ENCODE measurements around the gene PHF21A.
"Not testable (repeated sequence)": the region's sequence is repeated elsewhere in the genome, so short reads cannot be mapped to it uniquely, and the experiment has no call there.

Gene PHF21A

DNA sequence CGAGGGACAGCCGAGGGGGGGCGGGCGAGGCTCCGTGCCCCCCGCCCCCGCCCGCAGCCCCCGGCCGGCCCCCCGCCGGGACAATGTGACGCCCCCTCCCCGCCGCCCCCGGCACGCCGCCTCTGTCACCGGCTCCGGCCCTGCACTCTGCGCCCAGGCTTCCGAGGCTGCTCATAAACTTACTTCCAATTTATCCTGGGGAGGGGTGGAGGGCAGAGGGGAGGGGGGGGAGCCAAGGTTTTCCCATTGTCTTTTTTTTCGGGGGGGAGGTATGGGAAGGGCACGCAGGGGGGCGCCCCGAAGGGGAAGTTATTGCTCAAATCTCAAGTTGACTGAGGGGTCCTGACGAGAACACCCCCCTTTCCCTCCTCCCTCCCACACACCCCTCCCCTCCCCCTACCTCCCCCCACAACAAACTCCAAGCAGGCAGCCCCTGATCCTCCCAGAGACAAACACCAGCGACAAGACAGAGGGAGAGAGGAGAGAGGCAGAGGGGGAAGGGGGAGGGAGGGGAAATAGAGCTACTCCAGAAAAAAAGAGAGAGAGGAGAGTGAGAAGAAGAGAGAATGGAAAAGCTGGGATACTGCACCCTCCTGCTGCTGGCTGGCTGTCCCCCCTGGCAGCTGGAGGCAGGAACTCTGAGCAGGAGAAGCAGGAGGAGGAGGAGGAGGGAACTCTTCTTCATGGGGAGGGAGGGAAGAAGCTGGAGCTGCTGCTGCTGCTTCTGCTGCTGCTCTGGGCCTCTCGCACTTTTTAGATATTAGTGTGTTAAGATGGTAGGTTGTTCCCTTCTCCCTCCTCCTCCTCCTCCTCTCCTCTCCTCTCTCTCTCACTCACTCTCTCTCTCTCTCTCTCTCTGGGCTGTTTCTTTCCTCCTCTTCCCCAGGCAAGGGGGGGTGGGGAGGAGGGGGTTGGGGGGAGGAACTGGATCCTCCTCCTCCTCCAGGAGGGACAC, 631 bp downstream of the PHF21A start:
- no peak for DNase-seq

DNA sequence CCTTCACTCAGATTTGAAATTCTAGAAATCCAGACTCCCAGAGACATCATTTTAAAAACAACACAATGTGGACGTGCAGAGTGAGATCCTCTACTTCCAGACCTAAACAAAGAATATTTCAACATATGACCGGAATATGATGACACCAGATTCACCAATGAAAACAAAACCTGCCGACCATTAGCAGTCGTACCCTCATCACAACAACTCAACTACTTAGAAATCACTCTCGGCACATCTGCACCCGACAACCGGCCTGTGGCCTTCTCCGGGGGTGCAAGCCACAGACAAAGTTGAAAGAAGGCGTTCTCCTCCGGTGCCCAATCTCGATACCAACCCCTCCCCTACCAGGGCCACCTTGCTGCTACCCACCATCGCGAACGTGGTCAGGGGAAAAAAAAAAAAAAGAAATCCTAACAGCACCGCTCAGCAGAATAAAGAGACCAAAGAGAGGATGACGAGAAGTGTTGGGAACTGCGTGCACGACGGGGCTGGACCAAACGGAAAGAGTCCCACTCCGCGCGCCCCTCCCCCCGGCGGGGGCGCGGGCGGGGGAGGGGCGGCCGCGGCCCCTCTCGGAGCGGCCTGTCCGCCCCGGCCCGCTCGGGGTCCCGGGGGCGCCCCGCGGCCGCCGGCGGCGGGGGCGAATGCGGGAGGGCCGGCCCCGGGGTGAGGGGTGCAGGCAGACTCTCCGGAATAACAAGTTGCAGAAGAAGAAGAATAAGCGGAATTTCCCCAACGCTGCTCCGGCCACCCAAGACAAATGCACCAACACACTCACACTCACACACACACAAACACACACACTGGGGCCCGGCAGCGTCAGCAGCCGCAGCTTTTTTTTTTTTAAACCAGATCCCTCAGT, 1.7 kb downstream of the PHF21A start:
- peak; percentile 63 for DNase-seq

DNA sequence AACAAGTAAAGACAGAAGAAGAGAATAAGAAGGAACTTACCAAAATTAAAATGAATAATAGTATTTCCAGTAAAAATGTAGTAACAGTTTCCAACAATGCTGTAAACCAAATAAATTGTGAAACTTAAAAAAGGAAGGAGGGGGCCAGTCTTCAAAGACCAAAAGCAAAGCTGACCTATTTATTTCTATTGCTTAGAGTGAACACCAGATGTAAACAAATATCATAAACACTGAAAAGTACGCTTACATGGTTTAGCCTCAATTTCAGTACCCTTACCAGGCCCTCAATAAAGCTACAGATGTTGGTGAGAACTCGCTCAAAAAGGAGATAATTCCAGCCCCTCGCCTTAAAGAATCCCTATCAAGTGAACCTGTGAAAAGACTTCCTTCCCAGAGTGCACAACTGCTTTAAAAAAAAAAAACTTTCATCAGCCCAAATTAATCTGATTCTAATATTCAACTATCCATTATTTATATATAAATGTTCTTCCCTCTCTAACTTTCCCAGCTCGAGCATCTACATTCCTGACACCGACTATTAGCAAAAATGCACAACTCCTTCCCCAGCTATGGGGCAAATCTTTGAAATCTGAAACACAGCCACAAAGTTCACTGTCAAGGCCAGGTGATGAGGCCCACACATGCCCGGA, 2.4 kb downstream of the PHF21A start:
- no peak for DNase-seq

DNA sequence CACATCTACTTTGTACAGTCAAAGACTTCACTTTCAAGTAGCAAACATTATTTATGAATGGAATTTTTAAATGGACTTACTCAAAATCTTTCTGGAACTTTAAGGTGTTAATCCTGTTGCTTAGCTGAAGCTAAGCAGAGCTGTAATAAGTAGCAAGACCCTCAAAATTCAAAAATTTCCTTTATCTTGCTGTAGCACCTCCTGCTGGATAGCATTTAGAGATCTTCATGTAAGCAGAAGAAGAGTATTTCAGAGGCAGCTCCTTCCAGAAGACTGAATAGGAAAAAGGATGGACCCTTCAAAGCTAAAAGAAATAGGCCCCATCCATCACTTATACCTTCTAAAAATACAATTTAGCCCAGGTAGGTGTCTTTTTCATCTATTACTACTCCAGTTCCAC, 3.4 kb downstream of the PHF21A start:
- no peak for DNase-seq

DNA sequence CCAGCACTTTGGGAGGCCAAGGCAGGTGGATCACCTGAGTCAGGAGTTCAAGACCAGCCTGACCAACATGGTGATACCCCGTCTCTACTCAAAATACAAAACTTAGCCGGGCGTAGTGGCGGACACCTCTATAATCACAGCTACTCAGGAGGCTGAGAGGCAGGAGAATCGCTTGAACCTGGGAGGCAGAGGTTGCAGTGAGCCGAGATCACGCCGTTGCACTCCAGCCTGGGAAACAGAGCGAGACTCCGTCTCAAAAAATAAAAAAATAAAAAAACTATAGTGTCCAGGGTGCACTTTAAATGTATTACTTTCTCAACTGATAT, 4.6 kb downstream of the PHF21A start:
- not testable (repeated sequence) for DNase-seq

DNA sequence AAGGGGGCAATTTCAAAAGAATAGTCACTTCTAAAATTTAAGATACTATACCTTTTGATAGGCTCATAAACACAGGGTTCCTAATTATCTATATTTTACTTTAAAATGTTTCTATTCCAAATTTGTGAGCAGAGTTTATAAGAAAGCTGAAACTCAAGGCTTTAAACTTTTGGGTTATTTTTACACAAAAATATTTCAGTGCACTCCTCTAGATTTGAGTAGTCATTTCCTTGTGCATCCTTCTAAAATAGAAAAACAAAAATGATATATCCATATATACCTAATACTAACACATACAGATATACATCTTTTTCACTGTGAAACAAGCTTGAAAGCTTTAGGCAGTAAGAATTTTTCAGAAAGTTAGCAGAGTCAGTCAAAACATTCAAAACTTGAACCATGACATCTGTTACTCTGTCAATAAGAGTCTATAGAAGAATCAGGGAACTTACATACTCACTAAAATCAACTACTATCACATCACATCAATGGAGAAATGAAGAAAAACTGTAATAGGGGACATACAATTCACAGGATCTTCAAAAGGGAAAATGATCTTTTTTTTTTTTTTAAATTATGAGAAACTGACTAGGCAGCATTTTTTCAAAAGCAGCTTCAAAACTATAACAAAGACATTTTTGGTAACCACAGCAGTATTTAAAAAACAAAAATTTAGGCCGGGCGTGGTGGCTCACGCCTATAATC, 5.1 kb downstream of the PHF21A start:
- DNase-seq: no peak

DNA sequence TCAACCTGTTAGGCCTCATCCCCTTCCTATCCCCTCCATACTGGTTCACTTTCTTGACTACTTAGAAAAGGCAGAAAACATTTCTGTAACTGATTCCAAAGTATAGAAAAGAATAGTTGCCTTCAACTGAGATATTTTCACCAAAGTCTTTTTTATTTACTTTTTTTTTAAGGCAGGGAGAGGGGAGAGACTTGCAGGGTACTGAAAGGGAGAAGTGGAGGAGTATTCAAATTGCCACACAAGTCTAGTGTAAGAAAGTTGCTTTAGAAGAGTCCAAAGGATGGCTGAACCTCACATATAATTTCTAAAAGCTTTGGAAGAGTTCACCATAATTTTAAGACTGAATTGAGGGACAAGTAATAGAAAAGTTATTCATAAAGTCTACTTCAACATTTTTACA, 6.3 kb downstream of the PHF21A start:
- no peak for DNase-seq

DNA sequence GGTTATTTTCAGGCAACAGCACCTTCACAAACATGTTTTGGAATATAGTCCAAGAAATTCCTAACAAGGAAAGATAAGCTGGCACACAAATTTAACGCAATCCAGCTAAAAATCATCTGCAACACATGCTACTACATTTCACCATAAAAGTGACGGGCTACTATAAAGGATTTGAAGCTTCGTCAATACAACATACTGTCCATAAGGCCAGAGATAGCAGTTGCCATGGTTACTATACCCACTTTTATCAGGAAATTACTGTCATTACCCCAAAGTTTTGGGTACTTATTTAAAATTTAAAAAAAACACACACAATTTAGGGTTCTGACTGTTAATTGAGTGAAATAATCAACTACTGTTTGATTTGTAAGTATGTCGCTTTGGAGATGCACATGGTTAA, 6.9 kb downstream of the PHF21A start:
- no peak for DNase-seq

DNA sequence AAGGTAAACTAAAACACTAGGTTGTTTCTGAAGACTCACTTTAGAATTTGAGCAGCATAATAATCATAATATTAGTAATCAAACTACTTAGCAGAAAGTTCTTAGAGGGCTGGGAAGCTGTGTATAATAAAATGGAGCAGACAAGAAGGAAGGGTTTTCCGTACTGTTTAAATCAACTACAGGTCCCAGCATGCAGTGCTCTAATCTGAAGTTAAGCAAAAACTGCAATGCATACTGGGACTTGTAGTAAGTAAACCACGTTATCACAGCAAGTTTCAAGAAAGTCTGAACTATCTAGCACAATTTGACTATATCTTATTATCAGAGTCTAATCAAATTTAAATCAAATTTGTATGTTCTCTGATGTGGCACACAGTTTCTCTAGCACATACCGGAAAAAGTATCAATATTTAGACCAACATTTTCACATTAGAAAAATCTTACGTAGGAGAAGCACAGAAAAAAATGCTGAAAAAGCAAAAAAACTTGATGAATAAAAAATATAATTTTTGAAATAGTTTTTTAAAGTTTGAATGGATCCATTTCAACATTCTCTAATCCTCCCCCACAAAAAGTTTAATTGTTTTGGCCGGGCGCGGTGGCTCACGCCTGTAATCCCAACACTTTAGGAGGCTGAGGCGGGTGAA, 8.2 kb downstream of the PHF21A start:
- peak; percentile 69 for DNase-seq

DNA sequence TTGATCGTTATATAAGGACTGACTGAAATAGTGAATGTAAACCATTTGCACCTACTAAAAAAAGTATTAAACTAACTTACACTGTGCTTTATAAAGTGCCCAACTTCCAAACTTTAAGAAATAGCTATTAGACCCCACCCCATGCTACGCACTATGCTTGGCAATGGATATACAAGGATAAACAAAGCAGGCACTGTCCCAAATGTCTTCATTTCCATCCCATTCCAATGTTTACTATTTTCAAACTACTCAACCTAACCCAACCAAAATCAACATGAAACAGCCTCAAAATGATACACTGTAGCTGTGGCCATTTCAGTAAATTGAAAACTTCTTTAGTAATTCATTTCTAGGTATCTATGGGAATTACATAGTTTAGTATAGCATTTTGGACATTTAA, 12.5 kb downstream of the PHF21A start:
- DNase-seq: no peak

DNA sequence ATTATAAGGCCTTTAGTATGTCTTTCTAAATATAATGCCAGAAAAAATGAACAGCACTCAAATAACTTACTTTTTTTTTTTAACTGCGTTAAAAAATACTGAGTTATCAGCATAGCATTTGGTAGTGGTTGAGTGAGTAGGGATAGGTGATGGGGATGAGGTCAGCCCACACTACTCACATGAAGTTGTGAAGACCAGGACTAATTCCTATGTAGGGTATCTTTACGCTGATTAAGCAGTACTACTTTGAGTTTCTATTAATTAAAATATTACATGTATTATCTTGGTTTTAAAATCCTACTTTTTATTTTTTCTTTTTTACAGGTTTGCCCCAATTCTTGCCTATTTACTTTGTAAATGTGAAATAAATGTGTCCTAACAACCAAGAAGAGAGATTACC, 13.5 kb downstream of the PHF21A start:
- no peak for DNase-seq

DNA sequence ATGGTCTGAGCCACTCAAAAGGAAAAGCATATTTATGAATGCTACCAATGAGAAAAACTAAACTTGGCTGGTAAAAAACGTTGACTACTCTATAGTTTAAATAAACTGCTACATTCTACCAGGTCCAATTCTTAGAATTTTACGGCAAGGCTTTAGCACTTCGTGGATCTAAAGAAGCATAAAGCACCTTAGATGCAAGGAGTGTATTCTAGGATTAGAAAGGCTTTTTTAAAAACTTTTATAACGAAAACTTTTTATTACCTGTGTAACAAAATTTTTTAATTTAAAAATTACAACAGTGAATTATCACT, 13.9 kb downstream of the PHF21A start:
- no peak for DNase-seq

DNA sequence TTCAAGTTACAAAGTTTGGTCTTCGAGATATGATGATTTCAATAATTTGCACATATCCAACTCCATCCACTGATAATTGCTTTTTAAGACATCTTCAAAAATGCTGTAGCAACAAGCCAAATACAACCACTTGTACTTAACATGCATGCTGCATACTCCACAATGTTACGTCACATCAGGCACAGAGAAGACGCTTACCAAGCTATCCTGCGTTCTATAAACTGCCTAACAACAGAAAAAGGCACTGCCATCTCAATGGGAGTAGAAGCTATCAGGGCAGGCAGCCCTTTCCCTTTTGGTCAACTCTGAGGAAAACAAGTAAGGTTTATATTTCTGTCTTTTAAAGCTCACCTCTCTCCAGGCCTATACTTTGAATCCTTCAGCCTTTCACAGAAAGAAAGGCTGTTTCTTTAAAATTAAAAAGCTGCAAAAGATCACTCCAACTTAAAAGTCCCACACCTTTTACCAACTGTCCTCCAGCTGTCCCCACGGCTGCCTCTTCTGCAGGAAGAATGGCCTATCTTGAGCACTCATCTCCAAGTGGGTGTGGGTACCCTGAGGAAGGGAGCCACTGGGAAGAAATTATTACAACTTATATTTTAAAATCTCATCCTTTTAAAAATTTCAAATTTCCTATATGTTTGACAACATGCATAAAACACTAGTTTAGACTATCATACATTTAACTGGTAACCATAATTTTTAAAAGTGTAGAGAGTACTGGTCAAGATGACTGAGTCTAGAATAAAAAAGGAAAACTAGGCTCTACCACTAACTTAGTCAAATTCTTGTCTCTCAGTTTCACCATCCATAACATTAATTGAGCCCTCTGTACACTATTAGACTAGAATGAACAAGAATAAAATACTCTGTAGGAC, 14.5 kb downstream of the PHF21A start:
- DNase-seq: no peak

DNA sequence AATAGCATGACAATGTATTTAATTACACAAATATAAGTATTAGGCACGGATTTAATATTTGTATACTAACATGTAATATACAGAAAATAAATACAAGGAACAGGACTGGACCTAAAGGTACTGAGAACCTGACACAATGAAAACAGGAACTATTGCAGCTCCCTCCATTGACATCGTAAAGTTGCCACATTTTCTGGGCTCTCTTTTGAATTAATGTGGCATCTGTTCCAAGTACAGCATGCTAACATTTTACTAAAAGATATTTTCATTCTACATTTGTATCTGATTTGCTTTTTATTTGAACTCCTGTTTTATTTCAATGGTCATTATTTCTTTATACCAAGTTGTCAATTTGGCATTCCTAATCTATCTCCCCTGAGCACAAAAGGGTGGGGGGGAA, 15.3 kb downstream of the PHF21A start:
- no peak for DNase-seq

DNA sequence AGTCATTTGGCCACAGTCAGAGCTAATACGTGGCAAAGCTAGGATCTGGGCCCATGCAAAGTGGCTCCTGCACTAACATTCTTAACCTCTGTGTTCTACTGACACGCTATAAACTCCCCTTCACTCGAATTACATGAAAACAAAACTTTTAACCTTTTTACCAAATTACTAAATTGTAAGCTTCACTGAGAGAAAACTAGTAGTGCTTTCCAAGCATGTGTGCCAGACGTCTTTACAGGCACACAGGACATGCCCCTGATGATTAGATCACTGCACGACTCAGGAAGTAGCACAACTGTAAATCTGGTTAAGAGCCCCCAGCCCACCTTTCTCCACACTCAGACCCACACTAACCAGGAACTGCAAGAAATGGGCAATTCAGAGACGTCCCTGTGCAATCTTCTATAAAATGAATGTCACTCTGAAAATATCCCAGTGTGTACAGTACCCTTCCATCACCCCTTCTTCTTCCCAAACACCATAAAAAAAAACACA, 16.1 kb downstream of the PHF21A start:
- DNase-seq: no peak

DNA sequence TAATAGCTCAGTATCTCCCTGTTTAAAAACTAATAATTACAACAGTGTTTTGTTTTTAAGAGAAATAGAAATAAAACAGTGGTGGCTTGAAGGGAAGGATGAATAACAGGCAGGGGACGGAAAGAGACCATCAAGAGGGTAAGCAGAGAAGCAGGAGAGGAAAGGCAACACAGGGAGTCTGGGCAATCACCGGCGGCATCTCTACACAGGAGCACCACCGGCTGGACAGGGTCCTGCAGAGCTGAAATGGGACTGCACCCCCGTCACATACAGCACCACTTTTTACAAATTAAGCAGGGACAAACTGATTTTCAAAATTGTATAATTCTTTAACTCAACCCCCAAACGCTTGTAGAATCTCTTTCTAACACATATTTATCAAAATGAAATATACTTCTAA, 18.4 kb downstream of the PHF21A start:
- DNase-seq: no peak

DNA sequence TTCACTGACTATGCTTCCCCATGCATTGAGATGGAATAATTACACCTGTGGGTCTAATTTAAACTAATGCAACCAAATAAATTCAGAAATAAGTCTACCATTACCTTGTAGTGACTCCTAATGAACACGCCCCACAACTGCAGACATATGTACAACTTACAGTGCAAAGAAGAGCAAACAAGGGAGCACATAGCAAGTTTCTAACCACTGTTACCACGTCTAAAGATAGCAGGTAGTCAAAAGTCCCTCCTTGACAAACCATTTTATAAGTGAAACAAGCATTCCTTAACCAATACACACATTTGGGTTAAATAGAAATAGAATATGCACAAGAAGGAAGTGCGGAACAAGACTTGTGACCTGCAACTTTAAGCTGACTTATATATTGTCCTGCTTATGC, 20.6 kb downstream of the PHF21A start:
- DNase-seq: no peak

DNA sequence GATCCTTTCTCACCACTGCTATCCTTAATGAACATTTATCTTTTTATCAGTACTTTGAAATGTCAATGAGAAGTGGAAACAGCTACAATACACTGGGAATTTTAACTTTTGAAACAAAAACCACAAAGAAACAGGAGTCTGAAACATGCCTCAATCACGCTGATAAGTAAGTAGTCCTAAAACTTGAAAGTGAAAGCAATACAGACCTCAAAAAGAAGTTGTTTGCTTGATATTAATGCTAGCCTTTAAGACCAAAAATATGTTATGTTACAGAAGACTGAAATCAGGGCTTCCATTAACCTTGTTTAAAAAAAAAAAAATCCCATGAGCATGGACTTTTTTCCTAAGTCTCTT, 21.3 kb downstream of the PHF21A start:
- no peak for DNase-seq

DNA sequence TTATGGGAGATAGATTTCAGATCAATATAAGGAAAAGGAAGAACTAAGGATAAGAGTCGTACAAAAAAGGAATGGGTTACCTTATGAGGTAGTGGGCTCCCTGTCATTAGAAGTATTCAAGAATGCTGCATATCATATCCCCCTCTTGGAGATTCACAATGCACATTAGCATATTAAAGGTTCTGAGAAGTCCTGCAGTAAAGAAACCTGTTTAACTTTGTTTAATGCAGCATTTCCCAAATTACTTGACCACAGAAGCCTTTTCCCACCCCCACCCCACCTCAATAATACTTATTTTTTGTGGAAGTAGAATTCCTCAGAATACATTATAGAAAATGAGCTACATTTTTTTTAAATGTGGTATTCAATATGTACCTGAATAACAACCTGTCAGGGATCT, 30.9 kb downstream of the PHF21A start:
- no peak for DNase-seq

DNA sequence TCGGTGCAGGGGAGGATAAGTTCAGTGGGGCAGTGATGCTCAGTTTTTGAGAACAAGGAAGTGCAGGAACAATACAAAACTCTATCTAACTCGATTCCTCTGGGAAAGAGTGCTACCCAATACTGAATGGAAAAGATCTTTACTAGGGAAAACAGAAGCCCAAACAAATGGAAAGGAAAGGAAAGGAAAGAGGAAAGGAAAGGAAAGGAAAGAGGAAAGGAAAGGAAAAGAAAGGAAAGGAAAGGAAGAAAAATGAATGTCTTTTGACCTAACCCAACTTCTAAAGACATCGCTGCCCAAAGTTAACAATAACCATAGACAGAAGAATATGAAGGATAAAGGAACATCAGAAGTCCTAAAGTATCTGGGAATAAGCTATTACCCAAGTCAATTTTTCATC, 41.6 kb downstream of the PHF21A start:
- no peak for DNase-seq

DNA sequence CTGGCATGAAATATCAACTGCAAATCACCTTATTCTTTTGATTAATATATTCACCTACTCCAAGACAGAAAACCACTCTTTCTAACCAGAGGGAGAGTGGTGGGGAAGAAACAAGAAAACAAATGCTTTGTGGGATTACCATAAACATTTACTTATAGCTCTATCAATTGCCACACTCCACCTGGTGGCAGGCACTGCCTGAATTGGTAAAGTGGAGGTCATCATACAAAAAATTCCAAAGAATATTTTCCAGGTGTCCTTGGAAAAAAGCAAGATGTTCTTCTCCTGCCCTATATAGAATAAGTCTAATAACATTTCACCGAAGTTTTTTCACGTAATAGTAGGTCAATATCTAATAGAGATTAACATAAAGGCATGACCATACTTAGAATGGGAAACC, 45.3 kb downstream of the PHF21A start:
- DNase-seq: no peak

Measured in central memory CD4-positive, alpha-beta T cell (primary cell).